Upper lobe of left lung (tissue), 6 donors: ENCODE measurements around the gene VPS37B. TPM values are rescaled to one million over a fixed set of nuclear protein-coding genes. Genes with fewer than 3 reads are reported as not detected.
A peak's percentile ranks its signal among the peaks of the same experiment; 100 is the strongest.

Experiments used
- ATAC-seq, 2 donors: fragments of 200-7000 bp; cut with Tn5 transposase; one replicate each; pipeline ENCODE4 v1.9.1; 2022; ENCODE audit warnings: mild to moderate bottlenecking in 2 of 2, moderate library complexity in 2 of 2; ENCODE audit not compliant: low FRiP score in 2 of 2
- DNase-seq, 2 donors: peaks; one replicate each; pipeline ENCODE4 v3.0.0-alpha.2; 2019 to 2020
- H3K27ac ChIP-seq, 4 donors: fragments of 200-600 bp; sonication (generic); one replicate each; pipeline ENCODE4 v1.5.1; 2016 to 2019
- H3K27me3 ChIP-seq, 4 donors: fragments of 200-600 bp; sonication (generic); one replicate each; pipeline ENCODE4 v1.5.1; 2017 to 2019
- H3K36me3 ChIP-seq, 4 donors: fragments of 200-600 bp; sonication (generic); one replicate each; pipeline ENCODE4 v1.5.1; 2016 to 2019
- H3K4me1 ChIP-seq, 4 donors: fragments of 200-600 bp; sonication (generic); one replicate each; pipeline ENCODE4 v1.5.1; 2018 to 2019
- H3K4me3 ChIP-seq, 4 donors: fragments of 200-600 bp; sonication (generic); one replicate each; pipeline ENCODE4 v1.5.1; 2017 to 2019; ENCODE audit warnings: mild to moderate bottlenecking in 2 of 4, moderate library complexity in 1 of 4
- H3K9me3 ChIP-seq, 4 donors: fragments of 200-600 bp; sonication (generic); one replicate each; pipeline ENCODE4 v1.5.1; 2018 to 2019
- EP300 ChIP-seq, 4 donors: sonication (generic); formaldehyde crosslinking; IDR thresholded peaks; one replicate each; pipeline ENCODE4 v1.5.1; 2017; ENCODE audit warnings: antibody characterized with exemption in 4 of 4, control low read depth in 2 of 4
- POLR2A ChIP-seq, 4 donors: fragments of 450-650 bp; IDR thresholded peaks; one replicate each; pipeline ENCODE4 v1.5.1; 2016 to 2017; ENCODE audit warnings: antibody characterized with exemption in 4 of 4, mild to moderate bottlenecking in 2 of 4
- POLR2AphosphoS5 ChIP-seq, 2 donors: sonication (generic); formaldehyde crosslinking; IDR thresholded peaks; one replicate each; pipeline ENCODE4 v1.5.1; 2017; ENCODE audit warnings: antibody characterized with exemption in 2 of 2
- WGBS, 2 donors: methylation state at CpG; one replicate each; pipeline ENCODE4 v1.1.5; 2017 to 2018; 5-methylcytosine and 5-hydroxymethylcytosine counted together
- total RNA-seq, 6 donors: library from RNA; depleted of rRNA in 4 of 6; stranded (reverse); fragments of >200 nt in 4 of 6; gene quantifications; one replicate each; pipeline versions ENCODE4 v1.1.0 to v1.2.1, GENCODE V29; 2016 to 2021
- TF ChIP-seq, protein P1 (sequence below), 6 experiments: fragments of 450-650 bp in 4 of 6; fragments of 200-600 bp in 2 of 6; sonication (generic) in 2 of 6; IDR thresholded peaks; one replicate each; pipeline ENCODE4 v1.5.1; 2016 to 2019; ENCODE audit warnings: antibody characterized with exemption in 6 of 6
- donor health status: DM: no; HTN: no; CAD: no; lungs with moderate emphysema.
- donor health status: DM: no; HTN: yes; CAD: no; lungs with severe emphysema.

VPS37B gene
- total RNA-seq, 6 donors from 2014 or later, result 41.2 to 93.2 (median 64.0) TPM

DNA sequence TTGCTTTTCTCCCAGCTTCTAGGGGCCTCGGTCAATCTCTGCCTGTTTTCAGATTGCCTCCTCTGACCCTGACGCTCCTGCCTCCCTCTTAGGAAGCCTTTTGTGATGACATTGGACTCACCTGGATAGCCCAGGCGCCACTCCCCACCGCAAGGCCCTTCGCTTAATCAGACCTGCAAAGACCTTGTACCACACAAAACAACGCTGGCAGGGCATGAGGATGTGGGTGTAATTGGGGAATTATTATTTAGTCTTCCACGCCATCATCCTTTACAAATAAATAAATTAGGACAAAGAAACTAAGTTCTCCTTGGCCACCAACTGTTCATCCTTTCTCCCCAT lies 7.7 kb upstream of the VPS37B start:
- ATAC-seq (no peak), DNase-seq (no peak)
- no peaks in the 10 kb centered on the region for H3K9me3 ChIP-seq
- no peaks in the 10 kb centered on the region for H3K27me3 ChIP-seq
- no peak overlapping the region for H3K27ac ChIP-seq
- no peaks in the 10 kb centered on the region for H3K36me3 ChIP-seq
- WGBS, 2 donors, result 67 to 71% methylated on average over 7 of the region's 7 CpGs
- H3K4me1 ChIP-seq, result peaks cover 1 to 12% (median 7%) of the 10 kb centered on the region in 4 donors
- H3K4me3 ChIP-seq, result no peak overlapping the region
- TF ChIP-seq, protein P1, sequence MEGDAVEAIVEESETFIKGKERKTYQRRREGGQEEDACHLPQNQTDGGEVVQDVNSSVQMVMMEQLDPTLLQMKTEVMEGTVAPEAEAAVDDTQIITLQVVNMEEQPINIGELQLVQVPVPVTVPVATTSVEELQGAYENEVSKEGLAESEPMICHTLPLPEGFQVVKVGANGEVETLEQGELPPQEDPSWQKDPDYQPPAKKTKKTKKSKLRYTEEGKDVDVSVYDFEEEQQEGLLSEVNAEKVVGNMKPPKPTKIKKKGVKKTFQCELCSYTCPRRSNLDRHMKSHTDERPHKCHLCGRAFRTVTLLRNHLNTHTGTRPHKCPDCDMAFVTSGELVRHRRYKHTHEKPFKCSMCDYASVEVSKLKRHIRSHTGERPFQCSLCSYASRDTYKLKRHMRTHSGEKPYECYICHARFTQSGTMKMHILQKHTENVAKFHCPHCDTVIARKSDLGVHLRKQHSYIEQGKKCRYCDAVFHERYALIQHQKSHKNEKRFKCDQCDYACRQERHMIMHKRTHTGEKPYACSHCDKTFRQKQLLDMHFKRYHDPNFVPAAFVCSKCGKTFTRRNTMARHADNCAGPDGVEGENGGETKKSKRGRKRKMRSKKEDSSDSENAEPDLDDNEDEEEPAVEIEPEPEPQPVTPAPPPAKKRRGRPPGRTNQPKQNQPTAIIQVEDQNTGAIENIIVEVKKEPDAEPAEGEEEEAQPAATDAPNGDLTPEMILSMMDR (IDR thresholded peaks at IDR 0.05), result no peak
- no peak for TF ChIP-seq POLR2A (IDR thresholded peaks at IDR 0.05)
- TF ChIP-seq POLR2AphosphoS5 (IDR thresholded peaks at IDR 0.05), result no peak

DNA sequence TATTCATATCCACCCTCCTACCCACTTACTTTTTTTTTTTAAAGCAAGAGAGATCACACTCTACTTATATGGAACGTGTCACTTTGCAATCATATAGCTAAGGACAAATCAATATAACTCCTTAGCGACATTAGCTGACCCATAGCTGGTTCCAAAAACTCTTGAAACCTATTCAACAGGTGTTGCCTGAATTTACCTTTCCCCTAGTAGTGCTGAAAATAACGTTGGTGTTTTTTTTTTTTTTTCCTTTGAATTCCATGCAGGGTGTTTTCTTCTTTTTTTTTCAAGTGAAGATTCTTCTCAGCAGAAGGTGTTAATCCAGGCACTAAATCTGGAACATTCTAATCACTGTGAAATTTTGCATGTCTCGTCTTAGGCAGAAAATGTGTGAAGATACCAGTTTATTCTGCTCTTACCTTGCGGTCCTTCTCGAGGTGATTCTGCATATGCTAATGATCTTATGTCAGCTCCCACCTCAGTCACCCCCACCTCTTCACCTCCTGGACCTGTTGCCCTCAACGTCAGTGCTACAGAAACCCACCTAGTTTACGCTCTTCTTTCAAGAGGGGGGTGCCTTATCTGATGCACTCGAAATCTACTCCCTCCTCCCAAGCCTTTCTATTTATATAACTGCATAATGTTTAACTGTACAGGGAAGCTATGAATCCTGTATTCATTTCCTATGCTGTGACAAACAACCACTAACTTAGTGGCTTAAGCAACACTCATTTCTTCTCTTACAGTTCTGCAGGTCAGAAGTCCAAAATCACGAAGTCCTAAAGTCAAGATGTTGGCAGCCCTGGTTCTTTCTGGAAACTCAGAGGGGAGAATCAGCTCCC lies 7.1 kb upstream of the VPS37B start:
- Histone ChIP-seq H3K27me3 (no peaks in the 10 kb centered on the region), H3K27ac (no peak overlapping the region), H3K4me3 (no peak overlapping the region), H3K9me3 (no peaks in the 10 kb centered on the region), H3K4me1 (peaks cover 7 to 17% (median 9%) of the 10 kb centered on the region in 4 donors), H3K36me3 (no peaks in the 10 kb centered on the region)
- TF ChIP-seq POLR2A (IDR thresholded peaks at IDR 0.05) (no peak), EP300 (IDR thresholded peaks at IDR 0.05) (no peak), POLR2AphosphoS5 (IDR thresholded peaks at IDR 0.05) (no peak)
- TF ChIP-seq, protein P1 (IDR thresholded peaks at IDR 0.05), result no peak
- WGBS, 2 donors, result 34 to 35% methylated on average over 10 of the region's 10 CpGs
- DNase-seq, result no peak
- ATAC-seq, result no peak

DNA sequence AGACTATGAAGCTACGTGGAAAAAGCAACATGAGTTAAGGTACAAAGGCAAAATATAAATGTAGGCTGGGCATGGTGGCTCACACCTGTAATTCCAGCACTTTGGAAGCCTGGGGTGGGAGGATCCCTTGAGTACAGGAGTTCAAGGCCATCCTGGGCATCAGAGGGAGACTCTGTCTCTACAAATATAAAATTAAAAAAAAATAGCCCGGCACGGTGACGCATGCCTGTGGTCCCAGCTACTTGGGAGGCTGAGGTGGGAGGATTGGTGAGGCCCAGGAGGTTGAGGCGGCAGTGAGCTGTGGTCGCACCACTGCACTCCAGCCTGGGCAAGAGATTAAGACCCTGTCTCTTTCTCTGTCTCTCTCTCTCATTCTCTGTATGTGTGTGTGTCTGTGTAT lies 4.0 kb upstream of the VPS37B start:
- no peaks in the 10 kb centered on the region for H3K9me3 ChIP-seq
- H3K4me1 ChIP-seq, result peaks cover 7 to 21% (median 11%) of the 10 kb centered on the region in 4 donors
- DNase-seq (no peak), ATAC-seq (no peak)
- no peak overlapping the region for H3K4me3 ChIP-seq
- H3K27ac ChIP-seq, result no peak overlapping the region
- H3K36me3 ChIP-seq, result no peaks in the 10 kb centered on the region
- no peaks in the 10 kb centered on the region for H3K27me3 ChIP-seq
- WGBS, 2 donors, result 88 to 89% methylated on average over 6 of the region's 6 CpGs
- no peak for TF ChIP-seq EP300 (IDR thresholded peaks at IDR 0.05)
- TF ChIP-seq POLR2A (IDR thresholded peaks at IDR 0.05), result no peak
- TF ChIP-seq, protein P1 (IDR thresholded peaks at IDR 0.05), result no peak
- no peak for TF ChIP-seq POLR2AphosphoS5 (IDR thresholded peaks at IDR 0.05)

DNA sequence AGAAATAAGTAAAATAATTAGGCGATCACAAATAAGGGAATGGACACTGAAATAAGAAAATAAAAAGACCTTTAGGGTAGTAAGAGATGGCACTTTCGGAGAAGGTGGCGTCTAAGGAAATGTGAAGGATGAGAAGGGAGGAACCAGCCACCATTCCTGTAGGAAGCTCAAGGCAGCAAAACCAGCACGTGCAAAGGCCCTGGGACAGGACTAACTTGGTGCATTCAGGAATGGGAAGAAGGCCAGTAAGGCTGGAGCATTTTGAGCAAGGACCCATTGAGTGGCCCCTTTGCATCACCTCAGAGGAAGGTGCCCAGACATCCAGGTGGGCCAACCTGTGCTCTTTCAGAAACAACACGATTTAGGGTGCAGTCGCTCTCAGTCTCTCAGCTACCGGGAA lies 738 bp upstream of the VPS37B start:
- Histone ChIP-seq H3K4me1 (peaks cover 28 to 42% (median 40%) of the 10 kb centered on the region in 4 donors), H3K27me3 (no peaks in the 10 kb centered on the region), H3K9me3 (no peaks in the 10 kb centered on the region), H3K27ac (peak overlapping the region; percentile 95 to 98 (median 98)), H3K36me3 (no peaks in the 10 kb centered on the region), H3K4me3 (no peak overlapping the region)
- DNase-seq (no peak), ATAC-seq (no peak)
- TF ChIP-seq POLR2A (IDR thresholded peaks at IDR 0.05) (no peak), POLR2AphosphoS5 (IDR thresholded peaks at IDR 0.05) (no peak), EP300 (IDR thresholded peaks at IDR 0.05) (no peak)
- TF ChIP-seq, protein P1 (IDR thresholded peaks at IDR 0.05), result no peak
- 93 to 98% methylated on average over 4 to 7 of the region's 7 CpGs for WGBS, 2 donors

DNA sequence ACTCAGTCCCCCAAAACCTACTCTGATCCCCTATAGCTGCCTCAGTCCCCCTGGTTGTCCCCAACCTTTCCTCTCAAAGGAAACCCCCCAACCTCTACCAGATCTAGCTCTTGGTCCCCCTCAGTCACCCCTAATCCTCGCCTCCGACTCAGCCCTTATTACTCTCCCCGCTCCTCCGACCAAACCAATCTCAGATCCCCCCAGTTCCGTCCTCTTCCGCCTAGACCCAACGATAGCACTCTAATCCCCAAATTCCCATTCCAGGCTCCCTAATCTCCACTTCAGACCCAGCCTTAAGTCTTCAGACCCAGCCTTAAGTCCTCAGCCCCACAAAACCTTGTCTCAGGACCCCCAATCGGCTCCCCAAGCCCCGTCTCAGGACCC lies 612 bp downstream of the VPS37B start:
- peak overlapping the region; percentile 68 to 92 (median 88) for H3K4me3 ChIP-seq
- TF ChIP-seq EP300 (IDR thresholded peaks at IDR 0.05) (no peak), POLR2AphosphoS5 (IDR thresholded peaks at IDR 0.05) (no peak), POLR2A (IDR thresholded peaks at IDR 0.05) (no peak)
- TF ChIP-seq, protein P1 (IDR thresholded peaks at IDR 0.05), result no peak
- peak overlapping the region; percentile 95 to 98 (median 98) for H3K27ac ChIP-seq
- no peaks in the 10 kb centered on the region for H3K36me3 ChIP-seq
- H3K9me3 ChIP-seq, result no peaks in the 10 kb centered on the region
- H3K4me1 ChIP-seq, result peaks cover 41 to 55% (median 53%) of the 10 kb centered on the region in 4 donors
- no peaks in the 10 kb centered on the region for H3K27me3 ChIP-seq
- no peak for DNase-seq
- 6 to 12% methylated on average over 9 of the region's 9 CpGs for WGBS, 2 donors
- peak in 1 of 2 donors; percentile 46 for ATAC-seq
